Breast epithelium (tissue), 4 donors: ENCODE data around the gene TMEM201. TPM values are rescaled to one million over a fixed set of nuclear protein-coding genes. Genes with fewer than 3 reads are reported as not detected.

Experiments used
- DNase-seq, 2 donors: peaks; one replicate each; pipeline ENCODE4 v3.0.0-alpha.2; 2019; ENCODE audit warnings: low spot score in 2 of 2
- H3K27ac ChIP-seq, 2 donors: fragments of 200-600 bp; sonication (generic) in 1 of 2; one replicate each; pipeline ENCODE4 v1.5.1; 2016 to 2019; ENCODE audit warnings: mild to moderate bottlenecking in 1 of 2
- H3K27me3 ChIP-seq, 2 donors: fragments of 200-600 bp; sonication (generic) in 1 of 2; one replicate each; pipeline versions ENCODE4 v1.5.1 to v1.6.0; 2017 to 2019; ENCODE audit warnings: control low read depth in 1 of 2, mild to moderate bottlenecking in 1 of 2
- H3K36me3 ChIP-seq: fragments of 200-600 bp; one replicate; pipeline ENCODE4 v1.5.1; 2019
- H3K4me1 ChIP-seq, 2 donors: fragments of 200-600 bp; sonication (generic); one replicate each; pipeline ENCODE4 v1.5.1; 2016 to 2019; ENCODE audit warnings: control low read depth in 1 of 2
- H3K4me3 ChIP-seq, 3 donors: fragments of 200-600 bp; sonication (generic); 1 replicate in 2 of 3; 2 replicates in 1 of 3; pipeline ENCODE4 v1.5.1; 2016 to 2019; ENCODE audit warnings: mild to moderate bottlenecking in 3 of 3, moderate library complexity in 2 of 3
- H3K9me3 ChIP-seq, 2 donors: fragments of 200-600 bp; sonication (generic) in 1 of 2; one replicate each; pipeline ENCODE4 v1.5.1; 2016 to 2019; ENCODE audit warnings: control low read depth in 1 of 2
- CTCF ChIP-seq, 3 donors: fragments of 450-650 bp; IDR thresholded peaks; one replicate each; pipeline ENCODE4 v1.5.1; 2016 to 2017; ENCODE audit warnings: antibody characterized with exemption in 3 of 3, mild to moderate bottlenecking in 3 of 3, moderate library complexity in 3 of 3
- POLR2A ChIP-seq: fragments of 450-650 bp; IDR thresholded peaks from one replicate; pipeline ENCODE4 v1.6.1; 2016; ENCODE audit warnings: antibody characterized with exemption, mild to moderate bottlenecking, moderate library complexity
- POLR2AphosphoS5 ChIP-seq, 3 donors: sonication (generic); formaldehyde crosslinking; IDR thresholded peaks; one replicate each; pipeline ENCODE4 v1.6.1; 2017; ENCODE audit warnings: antibody characterized with exemption in 3 of 3
- intact Hi-C: fragments of 100-400 bp; cut with DNase I; formaldehyde crosslinking; loops from one replicate; pipeline ENCODE4 v1.15.1; 2023; ENCODE audit warnings: low total_unique reads
- total RNA-seq, 3 donors: library from RNA; depleted of rRNA; stranded (reverse); fragments of >200 nt; gene quantifications; one replicate each; pipeline ENCODE4 v1.1.0, GENCODE V29; 2016

Gene TMEM201
- total RNA-seq, 3 donors from 2014 or later = 5.0 to 6.2 (median 5.0) TPM

GRCh38 chr1:9577423-9577822 lies 11.3 kb upstream of the TMEM201 start:
- H3K36me3 ChIP-seq = no peaks in the 10 kb centered on the region
- H3K27ac ChIP-seq = no peak overlapping the region
- no peak for DNase-seq
- H3K27me3 ChIP-seq = no peaks in the 10 kb centered on the region
- no peak for TF ChIP-seq POLR2AphosphoS5 (IDR thresholded peaks at IDR 0.05)
- peak in 1 of 3 donors; percentile 5 for TF ChIP-seq CTCF (IDR thresholded peaks at IDR 0.05)
- TF ChIP-seq POLR2A = no peak
- intact Hi-C loops = loop anchor here (10.0 kb wide), 1 partner anchor 83 kb away; no protein-coding TSS in a partner anchor
- no peaks in the 10 kb centered on the region for H3K9me3 ChIP-seq
- H3K4me3 ChIP-seq = no peak overlapping the region
- no peaks in the 10 kb centered on the region for H3K4me1 ChIP-seq

- H3K36me3 ChIP-seq = no peaks in the 10 kb centered on the region
- no peak for DNase-seq
- intact Hi-C loops = no loop called here
- no peaks in the 10 kb centered on the region for H3K9me3 ChIP-seq
- H3K4me1 ChIP-seq = no peaks in the 10 kb centered on the region
- H3K27me3 ChIP-seq = no peaks in the 10 kb centered on the region
- no peak for TF ChIP-seq CTCF (IDR thresholded peaks at IDR 0.05)
- no peak for TF ChIP-seq POLR2A
- no peak for TF ChIP-seq POLR2AphosphoS5 (IDR thresholded peaks at IDR 0.05)
- H3K27ac ChIP-seq = no peak overlapping the region
- H3K4me3 ChIP-seq = no peak overlapping the region
Measured at GRCh38 chr1:9580942-9581341, 7.8 kb upstream of the TMEM201 start.

GRCh38 chr1:9586147-9586766 lies 2.5 kb upstream of the TMEM201 start:
- DNase-seq = no peak
- TF ChIP-seq POLR2AphosphoS5 (IDR thresholded peaks at IDR 0.05) (no peak), CTCF (IDR thresholded peaks at IDR 0.05) (no peak), POLR2A (no peak)
- intact Hi-C loops = no loop called here
- Histone ChIP-seq H3K9me3 (no peaks in the 10 kb centered on the region), H3K27ac (no peak overlapping the region), H3K4me1 (peaks cover 0 to 8% of the 10 kb centered on the region in 2 donors), H3K27me3 (no peaks in the 10 kb centered on the region), H3K4me3 (no peak overlapping the region), H3K36me3 (no peaks in the 10 kb centered on the region)

GRCh38 chr1:9589144-9589718 lies 520 bp downstream of the TMEM201 start:
- no peaks in the 10 kb centered on the region for H3K27me3 ChIP-seq
- TF ChIP-seq POLR2A = no peak
- TF ChIP-seq CTCF (IDR thresholded peaks at IDR 0.05) = no peak
- no peak for TF ChIP-seq POLR2AphosphoS5 (IDR thresholded peaks at IDR 0.05)
- H3K4me3 ChIP-seq = peak overlapping the region; percentile 66 to 91 (median 71)
- DNase-seq = peak in 1 of 2 donors; percentile 48
- H3K9me3 ChIP-seq = no peaks in the 10 kb centered on the region
- intact Hi-C loops = no loop called here
- peaks cover 7 to 8% of the 10 kb centered on the region in 2 donors for H3K4me1 ChIP-seq
- H3K27ac ChIP-seq = peak overlapping the region; percentile 42 to 80
- H3K36me3 ChIP-seq = no peaks in the 10 kb centered on the region

GRCh38 chr1:9589719-9590157 lies 1.0 kb downstream of the TMEM201 start:
- peak overlapping the region; percentile 66 to 91 (median 71) for H3K4me3 ChIP-seq
- H3K4me1 ChIP-seq = peaks cover 7 to 8% of the 10 kb centered on the region in 2 donors
- no peak for DNase-seq
- no peak overlapping the region for H3K27ac ChIP-seq
- TF ChIP-seq POLR2AphosphoS5 (IDR thresholded peaks at IDR 0.05) = no peak
- TF ChIP-seq CTCF (IDR thresholded peaks at IDR 0.05) = no peak
- no peak for TF ChIP-seq POLR2A
- intact Hi-C loops = no loop called here
- no peaks in the 10 kb centered on the region for H3K9me3 ChIP-seq
- no peaks in the 10 kb centered on the region for H3K27me3 ChIP-seq
- H3K36me3 ChIP-seq = no peaks in the 10 kb centered on the region
